GM18505 (cell line): ENCODE data around the gene ZNF497.
A peak's percentile ranks its signal among the peaks of the same experiment; 100 is the strongest.
"Not testable (repeated sequence)": the region's sequence is repeated elsewhere in the genome, so short reads cannot be mapped to it uniquely, and the experiment has no call there.

Experiments
- ATAC-seq: cut with Tn5 transposase; IDR thresholded peaks from one replicate; pipeline ENCODE4 v1.9.1; 2021; ENCODE audit not compliant: unreplicated experiment
- POLR2A ChIP-seq: IDR thresholded peaks from 4 replicates; pipeline ENCODE4 v1.6.1; 2011; ENCODE audit warnings: borderline replicate concordance; ENCODE audit not compliant: insufficient read depth, insufficient read length; ENCODE audit errors: extremely low read depth

Gene ZNF497

DNA sequence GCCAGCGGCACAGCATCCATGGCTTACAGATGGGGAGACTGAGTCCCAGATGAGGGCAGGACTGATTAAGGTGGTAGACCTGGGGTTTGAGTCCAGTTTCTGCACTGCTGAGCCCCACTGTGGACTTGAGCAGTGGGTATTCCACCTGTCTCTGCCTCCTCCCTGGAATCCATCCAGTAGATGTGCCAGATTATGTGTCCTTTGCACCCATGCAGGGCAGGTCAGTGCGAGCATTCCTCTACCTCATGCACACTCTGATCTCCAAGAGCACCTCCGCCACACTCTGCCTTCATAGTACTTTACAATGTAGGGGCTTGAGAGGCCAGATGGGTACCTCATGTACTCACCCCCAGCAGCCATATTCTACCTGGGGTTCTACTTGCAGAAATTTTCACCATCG lies 25.7 kb downstream of the ZNF497 start:
- no peak for ATAC-seq
- TF ChIP-seq POLR2A: no peak

DNA sequence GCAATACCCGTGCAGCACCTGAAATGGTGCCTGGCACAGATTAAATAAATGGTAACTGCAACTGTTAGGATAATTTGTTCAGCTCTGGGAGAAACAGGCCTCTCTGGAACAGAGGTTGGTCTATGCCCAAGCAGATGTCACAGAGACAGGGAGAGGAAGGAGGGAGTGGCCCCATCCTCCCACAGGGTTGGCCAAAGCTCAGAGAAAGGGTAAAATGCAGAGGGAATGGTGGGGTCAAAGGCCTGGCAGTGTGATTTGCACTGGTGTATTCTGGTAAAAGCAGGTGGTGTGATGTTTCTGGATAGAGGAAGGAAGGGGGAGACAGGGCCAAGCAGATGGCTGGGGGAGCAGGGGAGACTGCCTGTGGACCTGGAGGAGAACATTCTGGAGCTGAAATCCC lies 26.3 kb downstream of the ZNF497 start:
- ATAC-seq: no peak
- no peak for TF ChIP-seq POLR2A

DNA sequence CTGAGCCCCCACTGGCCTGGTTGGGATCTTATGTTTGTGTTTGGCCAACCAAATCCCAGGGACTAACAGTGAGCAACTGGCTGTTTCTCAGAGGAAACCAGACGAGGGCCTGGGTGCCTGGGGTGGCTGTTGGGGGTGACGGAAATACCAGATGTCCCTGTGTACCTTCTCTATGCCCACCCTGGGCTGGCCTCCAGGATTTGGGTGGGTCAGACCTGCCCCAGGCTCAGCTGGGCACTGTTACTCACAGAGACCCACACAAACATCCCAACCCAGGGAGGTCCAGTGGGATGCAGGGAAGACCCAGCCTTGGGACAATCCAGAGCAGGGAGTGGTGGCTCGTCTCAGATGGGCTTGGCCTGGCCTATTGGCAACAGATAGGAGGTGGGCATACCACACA lies 26.9 kb downstream of the ZNF497 start:
- no peak for TF ChIP-seq POLR2A
- no peak for ATAC-seq

DNA sequence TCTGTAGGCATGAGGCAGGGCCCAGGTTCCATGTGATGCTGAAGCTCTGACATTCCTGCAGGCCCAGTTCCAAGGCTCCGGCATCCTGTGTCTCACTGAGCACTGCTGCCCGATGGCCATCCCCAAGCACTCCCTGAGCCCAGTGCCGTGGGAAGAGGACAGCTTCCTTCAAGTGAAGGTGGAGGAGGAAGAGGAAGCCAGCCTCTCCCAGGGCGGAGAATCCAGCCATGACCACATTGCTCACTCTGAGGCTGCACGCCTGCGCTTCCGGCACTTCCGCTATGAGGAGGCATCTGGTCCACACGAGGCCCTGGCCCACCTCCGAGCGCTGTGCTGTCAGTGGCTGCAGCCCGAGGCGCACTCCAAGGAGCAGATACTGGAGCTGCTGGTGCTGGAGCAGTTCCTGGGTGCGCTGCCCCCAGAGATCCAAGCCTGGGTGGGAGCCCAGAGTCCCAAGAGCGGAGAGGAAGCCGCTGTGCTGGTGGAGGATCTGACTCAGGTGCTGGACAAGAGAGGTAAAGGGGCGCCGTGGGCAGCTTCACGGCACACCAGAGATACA lies 27.8 kb downstream of the ZNF497 start:
- TF ChIP-seq POLR2A: no peak
- ATAC-seq: no peak

DNA sequence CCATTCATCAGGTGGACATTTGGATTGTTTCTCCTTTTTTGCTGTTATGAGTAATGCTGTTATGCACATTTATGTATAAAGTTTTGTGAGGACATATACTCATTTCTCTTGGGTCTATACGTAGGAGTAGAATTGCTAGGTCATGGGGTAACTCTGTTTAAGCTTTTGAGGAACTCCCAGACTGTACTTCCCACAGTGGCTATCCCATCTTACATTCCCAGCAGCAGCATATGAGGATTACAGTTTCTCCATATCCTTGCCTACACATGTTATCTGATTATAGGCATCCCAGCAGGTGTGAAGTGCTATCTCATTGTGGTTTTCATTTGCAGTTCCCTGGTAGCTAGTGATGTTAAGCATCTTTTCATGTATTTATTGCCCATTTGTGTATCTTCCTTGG lies 29.9 kb downstream of the ZNF497 start:
- TF ChIP-seq POLR2A: no peak
- no peak for ATAC-seq

DNA sequence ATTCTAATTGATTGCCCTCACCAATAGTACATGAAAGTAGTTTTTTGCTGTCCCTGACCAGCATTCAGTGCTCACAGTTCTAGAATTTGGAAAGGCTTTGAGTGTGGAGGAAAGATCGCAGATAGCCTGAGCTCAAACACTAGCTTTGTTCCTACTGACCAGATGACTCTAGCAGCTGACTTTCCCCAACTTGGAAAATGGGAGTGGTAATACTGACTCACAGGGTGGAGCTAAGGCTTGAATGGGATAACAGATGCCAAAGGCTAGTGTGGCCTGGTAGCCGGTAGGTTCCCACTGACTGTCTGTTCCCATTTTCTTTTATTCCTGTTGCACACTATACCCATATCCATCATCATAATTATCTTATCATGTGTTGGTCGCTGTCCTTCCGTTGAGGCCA lies 32.1 kb downstream of the ZNF497 start:
- ATAC-seq: no peak
- TF ChIP-seq POLR2A: no peak

DNA sequence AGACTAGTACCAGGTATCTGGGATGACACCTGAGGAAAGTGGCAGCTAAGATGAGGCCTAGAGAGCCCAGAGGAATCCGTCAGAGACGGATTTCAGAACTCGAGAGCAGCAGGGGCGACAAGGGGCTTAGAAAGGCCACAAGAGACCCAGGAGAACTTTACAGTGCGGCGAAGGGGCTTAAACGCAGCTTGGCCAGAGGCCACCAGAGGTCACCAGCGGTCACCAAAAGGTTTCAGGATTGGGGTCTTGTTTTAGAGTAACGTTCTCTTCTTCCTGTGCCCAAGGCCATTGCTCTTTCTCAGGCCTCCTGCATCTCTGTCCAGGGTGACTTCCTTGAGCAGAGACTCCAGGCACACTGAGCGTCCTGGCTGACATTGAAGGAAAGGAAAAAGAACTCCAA lies 33.6 kb downstream of the ZNF497 start:
- TF ChIP-seq POLR2A: no peak
- no peak for ATAC-seq

DNA sequence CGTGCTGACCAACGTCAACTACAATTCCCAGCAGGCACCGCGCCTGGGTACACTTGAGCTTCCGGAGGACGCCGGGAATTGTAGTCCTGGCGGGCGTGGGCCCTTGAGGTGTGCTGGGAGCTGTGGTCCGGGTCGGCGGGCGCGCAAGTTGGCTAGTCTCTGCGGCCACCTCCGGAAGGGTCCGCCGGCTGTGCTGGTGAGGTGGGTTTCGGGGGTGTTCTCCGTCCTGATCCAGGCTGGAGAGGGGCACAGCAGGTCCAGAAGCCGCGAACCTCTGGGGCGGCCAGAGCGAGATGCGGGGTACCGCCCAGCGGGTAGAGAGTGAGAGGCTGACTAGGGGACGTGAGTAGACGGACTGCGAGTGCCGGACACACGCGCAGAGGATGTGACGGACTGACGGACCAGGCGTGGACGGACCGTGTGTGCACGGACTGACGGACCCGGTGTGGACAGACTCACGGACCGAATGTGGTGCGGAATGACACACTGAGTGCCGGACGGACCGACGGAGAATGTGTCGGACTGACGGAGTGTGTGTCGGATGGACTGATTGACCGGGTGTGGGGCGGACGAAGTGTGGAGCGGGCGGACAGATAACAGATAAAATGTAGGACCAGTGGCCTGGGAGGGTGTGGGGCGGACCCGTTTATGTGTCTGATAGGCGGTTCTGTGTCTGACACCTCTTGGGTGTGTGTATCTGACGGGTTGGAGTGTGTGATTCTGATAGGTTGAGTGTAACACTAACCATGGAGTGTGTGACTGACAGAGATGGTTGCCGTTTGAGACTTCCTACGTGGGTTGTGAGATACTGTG lies 35.4 kb downstream of the ZNF497 start, which contains the start of gene ZSCAN22:
Gene ZSCAN22 (plus strand): TSS at position 81 of the 813 bp plus-strand sequence. CDS start 7,809 bp downstream, outside the sequence.
- TF ChIP-seq POLR2A: peak; percentile 57
- ATAC-seq: peak; percentile 86

DNA sequence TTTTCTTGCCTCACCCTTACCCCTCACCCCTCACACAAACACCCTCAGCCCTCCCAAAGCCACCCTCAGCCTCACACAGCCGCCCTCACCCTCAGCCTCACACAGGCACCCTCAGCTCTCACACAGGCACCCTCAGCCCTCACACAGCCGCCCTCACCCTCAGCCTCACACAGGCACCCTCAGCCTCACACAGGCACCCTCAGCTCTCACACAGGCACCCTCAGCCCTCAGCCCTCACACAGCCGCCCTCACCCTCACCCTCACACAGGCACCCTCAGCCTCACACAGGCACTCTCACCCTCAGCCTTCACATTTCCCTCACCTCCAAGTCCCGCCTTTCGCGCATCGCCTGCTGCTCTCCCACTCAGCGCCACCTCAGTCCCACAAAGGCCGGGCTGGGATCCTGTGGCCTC lies 36.0 kb downstream of the ZNF497 start:
- TF ChIP-seq POLR2A: no peak
- ATAC-seq: no peak

DNA sequence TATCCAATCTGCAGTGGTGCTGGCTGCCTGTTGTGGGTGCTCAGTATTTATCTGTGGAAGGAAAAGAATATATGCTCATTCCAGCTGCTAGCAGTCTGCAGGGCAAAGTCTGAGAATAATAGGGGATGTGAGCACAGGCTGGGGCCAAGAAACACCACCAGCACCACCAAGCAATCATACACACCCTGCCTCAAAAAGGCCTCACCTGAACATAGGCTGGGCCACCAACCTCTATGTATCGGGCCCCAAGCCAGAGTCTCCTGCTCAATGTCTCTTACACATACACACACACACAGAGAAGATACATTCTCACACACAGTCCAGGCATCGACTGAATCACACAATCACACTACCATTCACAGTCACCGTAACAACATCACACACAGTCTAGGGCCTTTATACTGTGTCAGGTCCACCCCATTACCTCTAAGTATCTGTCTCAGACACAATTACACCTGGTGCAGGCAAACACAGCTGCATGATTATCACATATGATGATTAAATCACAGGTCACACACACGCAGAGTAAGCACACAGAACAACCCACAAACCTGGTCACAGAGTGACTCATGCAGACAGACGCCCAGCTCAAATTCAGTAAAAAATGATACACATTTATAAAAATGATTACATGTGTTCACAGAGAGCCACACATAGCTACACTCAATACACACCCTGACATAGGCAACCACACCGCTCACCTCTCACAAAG lies 37.1 kb downstream of the ZNF497 start:
- ATAC-seq: no peak
- TF ChIP-seq POLR2A: no peak

DNA sequence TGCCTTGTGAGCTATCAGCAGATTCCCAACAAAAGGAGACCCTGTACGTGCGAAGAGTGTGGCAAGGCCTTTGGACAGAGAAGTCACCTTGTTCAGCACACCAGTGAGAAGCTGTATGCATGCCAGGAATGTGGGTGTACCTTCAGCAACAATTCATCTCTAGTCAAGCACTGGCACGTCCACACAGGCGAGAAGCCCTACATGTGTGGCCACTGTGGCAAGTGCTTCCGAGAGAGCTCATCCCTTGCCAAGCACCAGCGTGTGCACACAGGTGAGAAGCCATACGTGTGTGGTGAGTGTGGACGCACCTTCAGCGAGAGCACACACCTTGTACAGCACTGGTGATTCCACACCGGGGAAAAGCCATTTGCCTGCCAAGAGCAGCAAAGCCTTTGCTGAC lies 43.3 kb downstream of the ZNF497 start:
- no peak for TF ChIP-seq POLR2A

DNA sequence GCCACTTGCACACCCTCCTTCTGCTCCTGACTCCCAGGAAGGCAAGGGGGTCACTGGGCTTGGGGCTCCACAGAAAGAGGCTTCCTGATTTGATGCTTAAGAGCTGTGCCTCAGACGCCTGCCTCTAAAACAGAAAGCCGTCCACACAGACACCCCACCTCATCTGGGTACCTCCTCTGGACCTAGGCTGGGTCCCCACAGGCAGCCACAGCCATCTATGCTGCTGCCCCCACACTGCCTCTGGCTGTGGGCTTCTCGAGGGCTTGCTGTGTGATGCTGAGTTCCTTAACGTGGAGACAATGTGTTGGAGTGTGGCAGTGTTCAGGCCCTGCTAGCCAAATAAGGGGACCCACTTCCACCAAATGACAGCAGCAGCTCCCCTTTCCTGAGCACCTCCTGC lies 44.3 kb downstream of the ZNF497 start:
- no peak for ATAC-seq
- no peak for TF ChIP-seq POLR2A

More for the DNA sequence above, 43.3 kb downstream of the ZNF497 start:
- ATAC-seq: no peak

DNA sequence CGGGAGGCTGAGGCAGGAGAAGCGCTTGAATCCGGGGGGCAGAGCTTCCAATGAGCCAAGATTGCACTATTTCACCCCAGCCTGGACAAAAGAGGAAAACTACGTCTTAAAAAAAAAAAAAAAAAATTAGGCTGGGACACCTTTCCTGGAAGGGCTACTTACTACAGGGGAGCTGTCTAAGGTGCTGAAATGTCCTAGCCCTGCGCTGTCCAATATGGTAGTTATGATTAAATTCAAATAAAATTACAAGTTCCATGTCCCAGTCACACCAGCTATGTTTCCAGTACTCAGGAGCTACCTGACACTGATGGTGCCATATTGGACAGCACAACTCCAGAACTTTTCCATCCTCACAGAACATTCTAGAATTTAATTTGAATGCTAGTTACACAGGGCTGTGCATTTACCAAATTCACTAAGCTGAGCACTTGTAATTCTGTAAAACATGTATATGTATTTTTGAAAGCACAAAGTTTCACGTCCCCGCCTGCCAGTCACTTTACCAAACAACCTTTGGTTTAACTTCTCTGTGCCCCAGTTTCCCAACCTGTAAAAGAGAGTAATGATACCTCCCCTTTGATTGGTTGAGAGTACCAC lies 45.0 kb downstream of the ZNF497 start:
- no peak for TF ChIP-seq POLR2A
- ATAC-seq: no peak

DNA sequence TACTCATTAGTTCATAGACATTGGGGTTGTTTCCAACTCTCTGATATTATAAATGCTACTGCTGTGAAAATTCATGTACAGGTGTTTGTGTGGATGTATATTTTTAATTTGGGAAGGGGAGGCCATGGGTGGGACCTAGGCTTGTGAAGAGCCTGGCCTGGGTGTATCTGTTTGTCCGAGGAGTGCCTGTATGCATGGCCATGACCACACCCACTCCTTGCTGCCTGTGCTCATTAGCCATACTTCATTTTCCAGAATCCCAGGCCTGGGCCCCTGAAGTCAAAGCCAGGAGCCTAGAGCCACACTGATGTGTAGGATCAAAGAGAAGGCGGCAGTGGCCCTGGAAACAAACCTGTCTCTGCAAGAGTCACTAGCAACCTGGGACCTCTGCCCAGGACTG lies 47.0 kb downstream of the ZNF497 start:
- ATAC-seq: no peak
- no peak for TF ChIP-seq POLR2A

DNA sequence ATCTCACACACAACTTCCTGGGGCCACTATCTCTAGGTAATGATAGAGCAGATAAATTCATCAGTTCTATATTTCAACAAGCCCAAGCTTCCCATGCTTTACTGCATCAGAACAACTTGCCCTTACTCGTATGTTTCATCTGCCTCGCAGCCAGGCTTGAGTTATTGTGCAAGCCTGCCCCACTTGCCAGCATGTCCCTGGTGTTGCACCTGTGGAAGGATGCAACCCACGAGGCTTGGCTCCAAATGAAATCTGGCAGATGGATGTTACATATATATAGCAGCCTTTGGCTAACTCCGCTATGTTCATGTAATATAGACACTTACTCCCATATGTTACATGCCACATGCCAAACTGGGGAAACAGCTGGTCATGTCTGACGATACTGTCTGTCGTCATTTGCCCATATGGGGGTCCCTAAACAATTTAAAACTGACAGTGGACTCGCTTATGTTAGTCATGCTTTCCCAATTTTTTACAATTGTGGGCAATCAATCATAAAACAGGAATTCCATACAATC lies 51.1 kb downstream of the ZNF497 start:
- no peak for ATAC-seq
- no peak for TF ChIP-seq POLR2A

DNA sequence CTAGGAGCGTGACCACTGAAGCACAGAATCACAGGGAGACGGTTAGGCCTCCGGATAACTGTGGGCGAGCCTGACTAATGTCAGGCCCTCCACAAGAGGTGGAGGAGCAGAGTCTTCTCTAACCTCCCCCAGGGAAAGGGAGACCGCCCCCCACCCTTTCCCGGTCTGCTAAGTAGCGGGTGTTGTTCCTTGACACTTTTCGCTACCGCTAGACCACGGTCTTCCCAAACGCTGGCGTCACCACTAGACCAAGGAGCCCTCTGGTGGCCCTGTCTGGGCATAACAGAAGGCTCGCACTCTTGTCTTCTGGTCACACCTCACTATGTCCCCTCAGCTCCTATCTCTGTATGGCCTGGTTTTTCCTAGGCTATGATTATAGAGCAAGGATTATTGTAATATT lies 51.9 kb downstream of the ZNF497 start:
- ATAC-seq: not testable (repeated sequence)
